GF-D8 (cell line): ENCODE measurements around the gene AGBL2.
"Not testable (repeated sequence)": the region's sequence is repeated elsewhere in the genome, so short reads cannot be mapped to it uniquely, and the experiment has no call there.

ENCODE experiments used
- DNase-seq: peaks from one replicate; lab custom pipeline; 2025; lab: John Stamatoyannopoulos, UW

The AGBL2 gene

GRCh38 chr11:47715082-47715669, at the start of gene AGBL2:
TSS of gene AGBL2 (minus strand) at chr11:47715369. CDS start at chr11:47714650, 719 bp downstream.
- DNase-seq: peak; percentile 1

DNA sequence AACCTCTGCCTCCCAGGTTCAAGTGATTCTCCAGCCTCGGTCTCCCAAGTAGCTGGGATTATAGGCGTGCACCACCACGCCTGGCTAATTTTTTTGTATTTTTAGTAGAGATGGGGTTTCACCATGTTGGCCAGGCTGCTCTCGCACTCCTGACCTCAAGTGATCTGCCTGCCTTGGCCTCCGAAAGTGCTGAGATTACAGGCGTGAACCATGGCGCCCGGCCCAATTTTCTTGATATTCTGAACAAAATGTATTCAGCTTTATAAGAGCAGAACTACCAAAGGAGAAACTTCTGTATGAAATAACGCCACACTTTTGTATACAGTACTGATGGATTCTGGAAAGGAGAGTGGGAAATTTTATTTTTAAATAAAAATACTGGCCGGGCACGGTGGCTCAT, 44.1 kb upstream of the AGBL2 start:
- DNase-seq: not testable (repeated sequence)

- no peak for DNase-seq
Measured at GRCh38 chr11:47756208-47756607, 41.0 kb upstream of the AGBL2 start.

GRCh38 chr11:47750725-47751124, 35.6 kb upstream of the AGBL2 start:
- DNase-seq: no peak

DNA sequence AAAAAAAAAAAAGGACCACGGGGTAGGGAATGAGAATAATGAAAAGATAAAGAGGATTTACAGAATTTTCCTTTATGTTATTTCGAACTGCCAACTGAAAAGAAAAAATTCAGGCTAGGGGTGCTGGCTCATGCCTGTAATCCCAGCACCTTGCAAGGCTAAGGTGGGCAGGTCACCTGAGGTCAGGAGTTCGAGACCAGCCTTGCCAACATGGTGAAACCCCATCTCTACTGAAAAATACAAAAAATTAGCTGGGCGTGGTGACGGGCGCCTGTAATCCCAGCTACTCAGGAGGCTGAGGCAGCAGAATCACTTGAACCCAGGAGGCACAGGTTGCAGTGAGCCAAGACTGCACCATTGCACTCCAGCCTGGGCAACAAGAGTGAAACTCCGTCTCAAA, 27.3 kb upstream of the AGBL2 start:
- DNase-seq: not testable (repeated sequence)

DNA sequence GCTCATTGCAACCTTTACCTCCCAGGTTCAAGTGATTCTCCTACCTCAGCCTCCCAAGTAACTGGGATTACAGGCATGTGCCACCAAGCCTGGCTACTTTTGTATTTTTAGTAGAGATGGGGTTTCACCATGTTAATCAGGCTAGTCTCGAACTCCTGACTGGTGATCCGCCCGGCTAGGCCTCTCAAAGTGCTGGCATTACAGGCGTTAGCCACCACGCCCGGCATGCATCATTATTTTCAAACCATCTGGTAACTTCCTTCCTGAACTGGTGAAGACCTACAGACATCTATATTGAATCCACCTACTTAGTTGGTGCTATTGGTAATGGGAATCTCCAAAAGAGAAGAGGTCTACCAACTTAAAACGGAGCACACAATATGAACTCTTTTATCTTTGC, 22.6 kb upstream of the AGBL2 start:
- DNase-seq: not testable (repeated sequence)

- no peak for DNase-seq
Measured at GRCh38 chr11:47732271-47732670, 17.1 kb upstream of the AGBL2 start.

DNA sequence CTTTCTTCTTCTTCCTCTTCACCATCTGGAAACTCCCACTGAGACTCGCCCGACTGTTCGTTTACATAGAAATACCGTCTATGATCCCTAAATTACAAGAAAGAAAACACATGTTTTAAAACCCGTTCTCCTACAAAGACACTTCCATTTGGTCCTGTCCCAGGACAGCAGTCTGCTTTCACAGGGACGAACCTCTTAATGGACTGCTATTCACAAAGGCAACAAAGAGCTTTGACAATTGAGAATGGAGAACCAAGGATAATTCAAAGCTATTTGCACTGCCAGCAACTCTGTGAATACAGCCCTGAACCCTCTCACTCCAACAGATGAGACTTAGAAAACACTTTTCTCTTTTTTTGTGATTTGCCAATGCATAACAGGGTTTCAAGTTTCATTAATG, 16.3 kb upstream of the AGBL2 start:
- no peak for DNase-seq

DNA sequence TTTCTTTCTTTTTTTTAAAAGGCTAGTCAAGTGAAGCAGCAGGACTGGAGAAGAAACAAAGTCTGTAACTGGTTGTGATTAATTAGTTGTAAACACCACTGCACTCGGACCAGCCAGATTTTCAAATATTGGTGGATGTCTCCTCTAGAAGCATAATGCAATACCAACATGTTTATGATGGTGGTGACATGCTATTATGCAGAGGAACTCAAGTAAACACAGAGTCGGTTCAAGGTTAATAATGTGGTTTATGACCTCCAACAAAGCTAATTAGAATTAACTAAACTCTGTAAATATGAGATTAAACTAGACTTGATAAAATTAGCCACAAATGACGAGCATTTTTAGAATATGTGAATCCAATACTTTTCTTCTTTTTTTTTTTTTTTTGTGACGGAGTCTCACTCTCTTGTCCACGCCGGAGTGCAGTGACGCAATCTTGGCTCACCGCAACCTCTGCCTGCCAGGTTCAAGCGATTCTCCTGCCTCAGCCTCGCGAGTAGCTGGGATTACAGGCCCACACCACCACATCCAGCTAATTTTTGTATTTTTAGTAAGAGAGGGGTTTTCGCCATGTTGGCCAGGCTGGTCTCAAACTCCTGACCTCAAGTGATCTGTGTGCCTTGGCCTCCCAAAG, 11.8 kb upstream of the AGBL2 start:
- DNase-seq: no peak

DNA sequence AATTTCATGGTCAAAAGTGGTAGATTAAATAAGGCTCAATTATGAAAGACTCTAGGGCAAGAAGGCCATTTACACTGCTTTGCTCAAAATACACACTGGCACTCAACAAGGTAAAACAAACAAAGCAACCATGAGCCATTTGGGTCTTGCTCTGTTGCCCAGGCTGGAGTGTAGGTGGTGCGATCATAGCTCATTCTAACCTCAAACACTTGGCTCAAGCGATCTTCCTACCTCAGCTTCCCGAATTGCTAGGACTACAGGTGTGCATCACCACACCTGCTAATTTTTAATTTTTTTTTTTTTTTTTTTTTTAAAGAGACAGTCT, 10.9 kb upstream of the AGBL2 start:
- DNase-seq: no peak

- no peak for DNase-seq
Measured at GRCh38 chr11:47725442-47726117, 10.4 kb upstream of the AGBL2 start.

- no peak for DNase-seq
Measured at GRCh38 chr11:47724041-47724729, 9.0 kb upstream of the AGBL2 start.

GRCh38 chr11:47723041-47723440, 7.9 kb upstream of the AGBL2 start:
- DNase-seq: no peak

DNA sequence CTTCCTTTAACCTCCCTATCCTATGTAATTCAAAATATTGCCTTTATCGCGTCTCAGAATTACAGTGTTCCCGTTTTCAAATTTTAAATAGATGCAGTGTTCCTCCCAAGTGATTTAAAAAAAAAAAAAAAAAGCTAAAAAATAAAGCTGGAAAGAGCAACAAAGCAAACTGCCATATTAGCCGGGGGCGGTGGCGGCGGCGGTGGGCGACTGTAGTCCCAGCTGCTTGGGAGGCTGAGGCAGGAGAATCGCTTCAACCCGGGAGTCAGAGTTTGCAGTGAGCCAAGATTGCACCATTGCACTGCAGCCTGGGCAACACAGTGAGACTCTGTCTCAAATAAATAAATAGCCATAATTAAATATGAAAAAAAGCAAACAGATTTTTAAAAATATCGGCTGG, 5.5 kb upstream of the AGBL2 start:
- DNase-seq: no peak

DNA sequence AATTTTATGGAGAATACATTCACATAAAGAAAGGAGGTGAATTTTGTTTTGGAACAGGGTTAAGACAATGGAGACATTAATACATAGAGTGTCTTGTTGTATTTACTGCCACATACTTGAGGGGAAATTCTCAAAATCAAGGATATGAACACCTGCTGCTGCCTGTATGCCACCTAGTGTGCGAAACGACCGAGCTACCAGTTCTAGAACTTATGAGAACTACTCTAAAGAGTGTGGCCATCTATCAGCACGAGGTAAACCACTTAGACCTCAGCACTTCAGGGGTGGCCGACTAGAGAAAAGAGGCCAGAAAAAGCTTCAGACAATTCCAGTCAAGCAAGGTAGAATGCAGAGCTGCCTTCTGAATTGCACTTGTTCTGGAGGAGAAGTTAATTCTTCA, 1.5 kb upstream of the AGBL2 start:
- no peak for DNase-seq

- no peak for DNase-seq
Measured at GRCh38 chr11:47714554-47715081, 551 bp downstream of the AGBL2 start.

GRCh38 chr11:47711816-47712215, 3.4 kb downstream of the AGBL2 start:
- no peak for DNase-seq

- no peak for DNase-seq
Measured at GRCh38 chr11:47711225-47711624, 3.9 kb downstream of the AGBL2 start.

DNA sequence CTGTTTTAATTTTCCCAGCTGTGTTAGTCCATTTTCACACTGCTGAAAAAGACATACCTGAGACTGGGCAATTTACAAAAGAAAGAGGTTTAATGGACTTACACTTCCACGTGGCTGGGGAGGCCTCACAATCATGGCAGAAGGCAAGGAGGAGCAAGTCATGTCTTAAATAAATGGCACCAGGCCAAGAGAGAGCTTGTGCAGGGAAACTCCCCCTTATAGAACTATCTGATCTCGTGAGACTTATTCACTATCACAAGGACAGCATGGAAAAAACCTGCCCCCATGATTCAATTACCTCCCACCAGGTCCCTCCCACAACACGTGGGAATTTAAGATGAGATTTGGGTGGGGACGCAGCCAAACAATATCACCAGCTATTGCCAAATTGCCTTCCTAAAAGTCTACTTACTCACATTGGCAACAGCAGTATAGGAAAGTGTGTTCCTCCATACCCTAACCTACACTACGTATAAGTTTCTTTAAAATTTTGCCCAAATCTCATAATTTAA, 7.8 kb downstream of the AGBL2 start:
- DNase-seq: not testable (repeated sequence)

GRCh38 chr11:47705721-47706120, 9.4 kb downstream of the AGBL2 start:
- DNase-seq: no peak

DNA sequence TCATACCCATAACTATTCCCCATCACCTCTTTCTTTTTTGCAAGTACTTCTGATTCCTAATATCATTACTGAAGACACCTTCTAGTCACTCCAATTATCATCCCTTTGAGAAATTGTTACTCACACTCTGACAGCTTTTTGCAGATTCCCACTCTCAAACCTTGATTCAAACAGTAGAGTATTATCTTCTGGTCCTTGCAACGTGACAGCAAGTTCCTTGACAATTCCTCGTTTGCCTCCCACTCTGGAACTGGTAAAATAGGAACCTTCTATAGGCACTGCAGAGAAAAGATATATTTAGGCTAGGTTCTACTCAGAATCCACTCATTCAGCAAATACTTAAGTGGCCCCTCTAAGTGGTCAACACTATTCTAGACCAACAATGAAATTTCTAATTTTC, 23.2 kb downstream of the AGBL2 start:
- DNase-seq: no peak

- DNase-seq: no peak
Measured at GRCh38 chr11:47689480-47689879, 25.7 kb downstream of the AGBL2 start.

- no peak for DNase-seq
Measured at GRCh38 chr11:47688991-47689390, 26.2 kb downstream of the AGBL2 start.
